Measurements from ENCODE around the gene GRIK4. TPM values are rescaled to one million over a fixed set of nuclear protein-coding genes. Genes with fewer than 3 reads are reported as not detected.

Gene GRIK4
- polyA plus RNA-seq, 1 of the 3 experiments (the other 2 are of a cell fraction): 0.03 TPM

GRCh38 chr11:120655589-120655988 lies 144.0 kb downstream of the GRIK4 start:
- Histone ChIP-seq H3K9me3 (no peaks in the 10 kb centered on the region), H3K4me3 (ENCODE audit: low read depth in 2 of 2, low read length in 1 of 2) (no peak overlapping the region), H2AFZ (ENCODE audit: low read depth) (no peak overlapping the region), H3K9me2 (no peaks in the 10 kb centered on the region), H3K79me2 (ENCODE audit: insufficient read depth) (no peaks in the 10 kb centered on the region), H3K36me3 (replicated peaks in 1 of 2; ENCODE audit: control insufficient read depth in 1 of 2, insufficient read depth in 2 of 2, low read length in 1 of 2) (no peaks in the 10 kb centered on the region), H4K20me1 (ENCODE audit: insufficient read depth) (no peaks in the 10 kb centered on the region), H3K4me2 (no peak overlapping the region), H3K9ac (no peak overlapping the region), H3K27ac (ENCODE audit: low read depth in 2 of 2, low read length in 1 of 2) (no peak overlapping the region), H3K27me3 (ENCODE audit: insufficient read depth) (no peaks in the 10 kb centered on the region), H3K4me1 (ENCODE audit: control insufficient read depth in 1 of 2, insufficient read depth in 2 of 2, low read depth in 1 of 2, low read length in 1 of 2) (no peaks in the 10 kb centered on the region), H3F3A (replicated peaks; ENCODE audit: insufficient read depth) (no peaks in the 10 kb centered on the region)
- DNase-seq: no peak
- TF ChIP-seq REST (IDR thresholded peaks at IDR 0.05; ENCODE audit: low read depth, low read length) (no peak), TAF1 (IDR thresholded peaks at IDR 0.05; ENCODE audit: borderline replicate concordance, low read depth, low read length) (no peak), RXRA (IDR thresholded peaks at IDR 0.05; ENCODE audit: borderline replicate concordance, low read depth) (no peak), CTCF (IDR thresholded peaks at IDR 0.05) (no peak), SIN3A (IDR thresholded peaks at IDR 0.05; ENCODE audit: borderline replicate concordance, low read depth, low read length) (no peak), POLR2AphosphoS5 (IDR thresholded peaks at IDR 0.05; ENCODE audit: low read depth, low read length) (no peak), ZBTB33 (IDR thresholded peaks at IDR 0.05; ENCODE audit: borderline replicate concordance, low read depth) (no peak), GATA2 (CRISPR knock-in tag; IDR thresholded peaks at IDR 0.05) (no peak), NFIC (IDR thresholded peaks at IDR 0.05; ENCODE audit: borderline replicate concordance) (no peak), USF1 (IDR thresholded peaks at IDR 0.05; ENCODE audit: borderline replicate concordance, low read depth) (no peak), ELF1 (IDR thresholded peaks at IDR 0.05) (no peak), NRF1 (IDR thresholded peaks at IDR 0.05; ENCODE audit: low read depth, low read length) (no peak), MAX (IDR thresholded peaks at IDR 0.05; ENCODE audit: low read depth) (no peak), EP300 (IDR thresholded peaks at IDR 0.05; ENCODE audit: borderline replicate concordance in 1 of 2, low read depth in 1 of 2, low read length in 1 of 2) (no peak), PBX3 (IDR thresholded peaks at IDR 0.05) (no peak), RFX5 (IDR thresholded peaks at IDR 0.05; ENCODE audit: low read length) (no peak), RCOR1 (IDR thresholded peaks at IDR 0.05; ENCODE audit: low read length) (no peak)
- ChIA-PET POLR2A (no interaction called here), CTCF (interaction anchor here (1.0 to 1.4 kb wide), 2 partner anchors 30 to 108 kb away, joined by 3 to 5 read pairs; no protein-coding TSS in a partner anchor)
- 72% methylated on average over 5 of the region's 5 CpGs for WGBS (ENCODE audit: low lambda C conversion rate)

Data from SK-N-SH (cell line).